ENCODE data around the gene CDC42BPB.

GRCh38 chr14:102966681-102967505 lies 90.5 kb downstream of the CDC42BPB start:
- TF ChIP-seq CTCF (tag by site-specific recombination; IDR thresholded peaks at IDR 0.05) (no peak), ZNF704 (tag by site-specific recombination; IDR thresholded peaks at IDR 0.05) (no peak), ELK4 (IDR thresholded peaks at IDR 0.05; ENCODE audit: borderline replicate concordance, low read depth, low read length) (no peak), KLF9 (tag by site-specific recombination; IDR thresholded peaks at IDR 0.05; ENCODE audit: low read depth) (no peak), ZNF280D (tag by site-specific recombination; IDR thresholded peaks at IDR 0.05) (no peak), ZNF530 (tag by site-specific recombination; IDR thresholded peaks at IDR 0.05; ENCODE audit: low read depth) (no peak), ZNF324 (tag by site-specific recombination; IDR thresholded peaks at IDR 0.05) (no peak), EGR2 (tag by site-specific recombination; IDR thresholded peaks at IDR 0.05; ENCODE audit: low read depth) (no peak)
